C4-2B (cell line): ENCODE measurements around the gene NINJ1.

Source experiments
- H3K27ac ChIP-seq: fragments of 450-650 bp; 2 replicates; pipeline ENCODE4 v1.5.1; 2017
- CTCF ChIP-seq: fragments of 450-650 bp; conservative IDR thresholded peaks from 2 replicates; pipeline ENCODE4 v1.5.1; 2017; ENCODE audit warnings: mild to moderate bottlenecking
- ZFX ChIP-seq: fragments of 450-650 bp; IDR thresholded peaks from 2 replicates; pipeline ENCODE4 v1.6.1; 2017

The NINJ1 gene

GRCh38 chr9:93086447-93087224 lies 47.4 kb downstream of the NINJ1 start:
- no peak overlapping the region for H3K27ac ChIP-seq
- TF ChIP-seq ZFX (no peak), CTCF (no peak)

GRCh38 chr9:93085676-93086075 lies 48.4 kb downstream of the NINJ1 start:
- no peak for TF ChIP-seq CTCF
- TF ChIP-seq ZFX: no peak
- no peak overlapping the region for H3K27ac ChIP-seq

DNA sequence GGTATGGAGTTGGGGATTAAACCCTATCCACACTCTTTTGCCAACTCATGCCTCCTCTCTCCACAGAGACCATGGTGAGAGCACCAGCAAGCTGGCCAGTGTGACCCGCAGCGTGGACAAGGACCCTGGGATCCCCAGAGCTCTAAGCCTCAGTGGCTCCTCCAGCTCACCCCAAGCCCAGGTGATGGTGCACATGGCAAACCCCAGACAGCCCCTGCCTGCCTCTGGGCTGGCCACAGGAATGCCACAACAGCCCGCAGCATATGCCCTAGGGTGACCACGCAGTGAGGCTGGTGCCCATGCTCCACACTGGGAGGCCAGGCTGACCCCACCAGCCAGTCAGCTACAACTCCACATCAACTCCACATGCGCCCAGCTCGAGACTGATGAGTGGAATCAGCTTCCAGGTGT lies 49.6 kb downstream of the NINJ1 start:
- no peak overlapping the region for H3K27ac ChIP-seq
- TF ChIP-seq CTCF (no peak), ZFX (no peak)

GRCh38 chr9:93083592-93084470 lies 50.2 kb downstream of the NINJ1 start:
- H3K27ac ChIP-seq: no peak overlapping the region
- TF ChIP-seq ZFX (no peak), CTCF (no peak)

GRCh38 chr9:93082841-93083411 lies 51.1 kb downstream of the NINJ1 start:
- no peak overlapping the region for H3K27ac ChIP-seq
- no peak for TF ChIP-seq ZFX
- no peak for TF ChIP-seq CTCF

GRCh38 chr9:93081931-93082330 lies 52.1 kb downstream of the NINJ1 start:
- TF ChIP-seq CTCF: no peak
- no peak for TF ChIP-seq ZFX
- no peak overlapping the region for H3K27ac ChIP-seq

DNA sequence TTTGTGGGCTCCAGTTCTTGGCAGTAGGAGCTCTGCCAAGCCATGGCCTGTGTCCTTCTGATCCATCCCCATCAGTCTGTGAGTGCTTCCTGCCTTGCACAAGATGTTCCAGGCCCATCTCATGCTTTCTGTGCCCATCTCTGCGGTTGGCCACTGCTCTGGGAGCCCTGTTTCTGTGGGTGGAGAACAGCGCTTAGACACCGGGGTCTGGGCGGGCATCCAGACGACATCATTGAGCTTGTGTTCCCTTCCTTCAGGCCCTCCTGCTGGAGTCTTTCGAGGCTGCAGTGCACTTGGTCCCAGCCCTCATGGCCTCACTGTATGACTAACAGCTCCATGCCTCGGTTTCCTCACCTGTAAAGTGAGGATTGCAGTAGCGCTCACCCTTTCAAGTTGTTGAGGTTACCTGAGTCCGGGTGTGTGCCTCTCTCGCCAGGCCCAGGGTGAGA lies 52.9 kb downstream of the NINJ1 start:
- no peak for TF ChIP-seq ZFX
- TF ChIP-seq CTCF: no peak
- H3K27ac ChIP-seq: no peak overlapping the region
